Neural cell (in vitro differentiated cells): ENCODE data around the gene HDLBP.

Source experiments
- CTCF ChIP-seq: fragments of 450-650 bp; IDR thresholded peaks from 2 replicates; pipeline ENCODE4 v1.5.1; 2014; ENCODE audit warnings: antibody characterized with exemption, mild to moderate bottlenecking, moderate library complexity; ENCODE audit not compliant: poor library complexity, severe bottlenecking
- EP300 ChIP-seq: fragments of 450-650 bp; conservative IDR thresholded peaks from 2 replicates; pipeline ENCODE4 v1.6.1; 2014; ENCODE audit warnings: antibody characterized with exemption, mild to moderate bottlenecking, moderate library complexity; ENCODE audit not compliant: poor library complexity, severe bottlenecking
- RAD21 ChIP-seq: fragments of 450-650 bp; conservative IDR thresholded peaks from 2 replicates; pipeline ENCODE4 v1.6.1; 2014; ENCODE audit warnings: antibody characterized with exemption, mild to moderate bottlenecking, moderate library complexity
- REST ChIP-seq: IDR thresholded peaks from 2 replicates; pipeline ENCODE4 v1.6.1; 2012; ENCODE audit warnings: borderline replicate concordance
- TAF1 ChIP-seq: IDR thresholded peaks from 2 replicates; pipeline ENCODE4 v1.6.1; 2012; ENCODE audit warnings: low read depth

- TF ChIP-seq CTCF, result no peak
- no peak for TF ChIP-seq EP300
- TF ChIP-seq RAD21, result no peak
- TF ChIP-seq TAF1, result no peak
- TF ChIP-seq REST, result no peak
Measured at GRCh38 chr2:241307055-241307454, 8.4 kb downstream of the HDLBP start.
